H1 (cell line): ENCODE data around the gene DRC1. TPM values are rescaled to one million over a fixed set of nuclear protein-coding genes. Genes with fewer than 3 reads are reported as not detected.

Experiments used
- CTCF ChIA-PET: fragments of 300-600 bp; sonication (Branson Sonifier 250); formaldehyde crosslinking; loops from one replicate; lab custom pipeline; 2021; ENCODE audit not compliant: partially characterized antibody; lab: Charles Lee
- POLR2A ChIA-PET: fragments of 300-600 bp; sonication (Branson Sonifier 250); formaldehyde crosslinking; loops from one replicate; lab custom pipeline; 2021; ENCODE audit warnings: inconsistent platforms; ENCODE audit not compliant: partially characterized antibody; lab: Charles Lee
- DNase-seq, 2 experiments: peaks; one replicate each; pipeline versions ENCODE4 v3.0.0 to v3.0.0-alpha.2; 2010 to 2022; ENCODE audit warnings: low spot score in 2 of 2, low read depth in 1 of 2, mixed read lengths in 1 of 2
- FAIRE-seq: peaks from 2 replicates; lab custom pipeline; 2011; peaks lifted over from hg19 to GRCh38; lab: Jason Lieb, UNC
- H2AFZ ChIP-seq: 2 replicates; pipeline ENCODE4 v1.8.1; 2012; ENCODE audit warnings: low read length, inconsistent platforms
- H2AK5ac ChIP-seq: 2 replicates; pipeline ENCODE4 v1.6.1; 2013; ENCODE audit warnings: low read depth, low read length
- H2BK120ac ChIP-seq: replicated peaks from 2 replicates; pipeline ENCODE3; 2013; ENCODE audit warnings: low read depth, low read length, inconsistent platforms
- H2BK12ac ChIP-seq: 2 replicates; pipeline ENCODE4 v1.6.1; 2013; ENCODE audit warnings: low read depth, low read length
- H2BK15ac ChIP-seq: 2 replicates; pipeline ENCODE4 v1.6.1; 2013; ENCODE audit warnings: low read length
- H2BK20ac ChIP-seq: 2 replicates; pipeline ENCODE4 v1.6.1; 2013; ENCODE audit warnings: low read length
- H2BK5ac ChIP-seq: 2 replicates; pipeline ENCODE4 v1.6.1; 2013; ENCODE audit warnings: low read depth, low read length
- H3K14ac ChIP-seq: 2 replicates; pipeline ENCODE4 v1.6.1; 2013; ENCODE audit warnings: inconsistent platforms; ENCODE audit not compliant: insufficient read length
- H3K18ac ChIP-seq: 2 replicates; pipeline ENCODE4 v1.6.1; 2013; ENCODE audit warnings: low read length; ENCODE audit errors: extremely low read depth
- H3K23ac ChIP-seq: 2 replicates; pipeline ENCODE4 v1.6.1; 2013; ENCODE audit warnings: inconsistent platforms; ENCODE audit not compliant: insufficient read length
- H3K23me2 ChIP-seq: 2 replicates; pipeline ENCODE4 v1.6.1; 2013; ENCODE audit warnings: low read depth, low read length
- H3K27ac ChIP-seq: 2 replicates; pipeline ENCODE4 v1.6.1; 2011; ENCODE audit warnings: low read depth, low read length, inconsistent platforms
- H3K27me3 ChIP-seq, 4 experiments: replicated peaks in 1 of 4; 1 replicate in 1 of 4; 2 replicates in 3 of 4; pipeline versions ENCODE4 v1.6.1 to v1.8.1; 2011 to 2013; ENCODE audit warnings: low read length in 3 of 4, mild to moderate bottlenecking in 3 of 4, inconsistent platforms in 2 of 4, mixed read lengths in 2 of 4, moderate library complexity in 1 of 4; ENCODE audit not compliant: control insufficient read depth in 3 of 4, insufficient read depth in 3 of 4; ENCODE audit errors: extremely low read depth in 1 of 4
- H3K36me3 ChIP-seq, 4 experiments: 2 replicates each; pipeline versions ENCODE4 v1.6.1 to v1.8.1; 2011 to 2013; ENCODE audit warnings: mild to moderate bottlenecking in 4 of 4, low read length in 3 of 4, moderate library complexity in 2 of 4, control low read depth in 1 of 4, inconsistent platforms in 1 of 4; ENCODE audit not compliant: insufficient read depth in 4 of 4, control insufficient read depth in 2 of 4
- H3K4ac ChIP-seq: replicated peaks from 2 replicates; pipeline ENCODE3; 2013; ENCODE audit warnings: low read length, low read depth, mixed read lengths, inconsistent platforms; ENCODE audit not compliant: insufficient read length
- H3K4me1 ChIP-seq, 4 experiments: replicated peaks in 1 of 4; 1 replicate in 1 of 4; 2 replicates in 3 of 4; pipeline versions ENCODE4 v1.6.1 to v1.8.1; 2011 to 2013; ENCODE audit warnings: low read length in 3 of 4, inconsistent platforms in 2 of 4, mixed read lengths in 1 of 4; ENCODE audit not compliant: insufficient read depth in 4 of 4, control insufficient read depth in 3 of 4
- H3K4me2 ChIP-seq, 2 experiments: 2 replicates each; pipeline versions ENCODE4 v1.6.1 to v1.8.1; 2011 to 2013; ENCODE audit warnings: low read depth in 2 of 2, low read length in 2 of 2, control low read depth in 1 of 2, inconsistent platforms in 1 of 2, mild to moderate bottlenecking in 1 of 2; ENCODE audit not compliant: insufficient read depth in 1 of 2
- H3K4me3 ChIP-seq, 4 experiments: fragments of 200-600, 300-600 bp in 1 of 4; sonication (generic), shearing (Covaris generic), sonication (Bioruptor Twin) in 1 of 4; 2 replicates each; pipeline versions ENCODE4 v1.5.1 to v1.8.1; 2011 to 2016; ENCODE audit warnings: low read length in 4 of 4, low read depth in 3 of 4, control low read depth in 2 of 4, inconsistent platforms in 2 of 4, mild to moderate bottlenecking in 2 of 4, mixed read lengths in 1 of 4, moderate library complexity in 1 of 4; ENCODE audit not compliant: insufficient read depth in 2 of 4; ENCODE audit errors: extremely low read depth in 1 of 4
- H3K56ac ChIP-seq: replicated peaks from 2 replicates; pipeline ENCODE3; 2013; ENCODE audit warnings: low read depth, mild to moderate bottlenecking, mixed read lengths, low read length, inconsistent platforms; ENCODE audit not compliant: insufficient read length
- H3K79me1 ChIP-seq: 2 replicates; pipeline ENCODE4 v1.6.1; 2013; ENCODE audit warnings: low read depth, low read length, control low read depth
- H3K79me2 ChIP-seq, 2 experiments: 2 replicates each; pipeline versions ENCODE4 v1.6.1 to v1.8.1; 2012 to 2013; ENCODE audit warnings: low read length in 2 of 2, mild to moderate bottlenecking in 2 of 2, inconsistent platforms in 1 of 2; ENCODE audit not compliant: insufficient read depth in 2 of 2, control insufficient read depth in 1 of 2
- H3K9ac ChIP-seq, 4 experiments: replicated peaks in 1 of 4; 1 replicate in 1 of 4; 2 replicates in 3 of 4; pipeline versions ENCODE4 v1.6.1 to v1.8.1; 2011 to 2013; ENCODE audit warnings: low read depth in 3 of 4, low read length in 3 of 4, control low read depth in 2 of 4, mild to moderate bottlenecking in 2 of 4, moderate library complexity in 2 of 4, inconsistent platforms in 1 of 4; ENCODE audit errors: extremely low read depth in 1 of 4
- H3K9me3 ChIP-seq, 2 experiments: 2 replicates each; pipeline versions ENCODE4 v1.6.1 to v1.8.1; 2012 to 2013; ENCODE audit warnings: mild to moderate bottlenecking in 2 of 2, moderate library complexity in 2 of 2, control low read depth in 1 of 2, inconsistent platforms in 1 of 2, low read depth in 1 of 2, low read length in 1 of 2, mixed read lengths in 1 of 2; ENCODE audit not compliant: insufficient read depth in 2 of 2
- H4K20me1 ChIP-seq, 2 experiments: replicated peaks in 1 of 2; 2 replicates each; pipeline versions ENCODE3 to v1.8.1; 2011 to 2013; ENCODE audit warnings: inconsistent platforms in 2 of 2, low read length in 2 of 2, mild to moderate bottlenecking in 1 of 2; ENCODE audit not compliant: insufficient read depth in 2 of 2, control insufficient read depth in 1 of 2
- H4K5ac ChIP-seq: 2 replicates; pipeline ENCODE4 v1.6.1; 2013; ENCODE audit warnings: low read length, low read depth, mixed read lengths, inconsistent platforms; ENCODE audit not compliant: insufficient read length
- H4K8ac ChIP-seq: 2 replicates; pipeline ENCODE4 v1.8.0; 2013; ENCODE audit warnings: mild to moderate bottlenecking, moderate library complexity, low read length, inconsistent platforms; ENCODE audit not compliant: insufficient read depth; ENCODE audit errors: extremely low read depth
- H4K91ac ChIP-seq: replicated peaks from 2 replicates; pipeline ENCODE3; 2013; ENCODE audit warnings: low read length, mixed read lengths, inconsistent platforms; ENCODE audit not compliant: insufficient read length
- BACH1 ChIP-seq: IDR thresholded peaks from 2 replicates; pipeline ENCODE4 v1.6.1; 2012; ENCODE audit warnings: low read length, improper control_type of control experiment
- FOSL1 ChIP-seq: IDR thresholded peaks from 2 replicates; pipeline ENCODE4 v1.6.1; 2011; ENCODE audit warnings: mild to moderate bottlenecking, low read depth, low read length, moderate library complexity; ENCODE audit not compliant: insufficient read depth
- PHF8 ChIP-seq: fragments of 200-600 bp; sonication (generic); conservative IDR thresholded peaks from 2 replicates; pipeline ENCODE4 v1.7.1; 2012; ENCODE audit warnings: low read depth, mild to moderate bottlenecking, inconsistent platforms, low read length, moderate library complexity
- USF2 ChIP-seq: IDR thresholded peaks from 2 replicates; pipeline ENCODE4 v1.6.1; 2011; ENCODE audit warnings: low read length, improper control_type of control experiment
- WGBS, 2 experiments: shearing (Covaris generic) in 1 of 2; methylation state at CpG; one replicate each; pipeline versions ENCODE4 v1.1.6 to v1.1.7; 2013 to 2015; ENCODE audit warnings: low lambda C conversion rate in 2 of 2, mixed read lengths in 2 of 2, inconsistent platforms in 1 of 2, low coverage in 1 of 2, missing lambda C conversion rate in 1 of 2; ENCODE audit not compliant: insufficient replicate concordance in 2 of 2, insufficient coverage in 1 of 2, insufficient read length in 1 of 2; ENCODE audit errors: extremely low coverage in 1 of 2, missing lambda C conversion rate in 1 of 2; 5-methylcytosine and 5-hydroxymethylcytosine counted together
- polyA plus RNA-seq, 7 experiments: library from polyadenylated mRNA; depleted of rRNA in 3 of 7; stranded (reverse) in 5 of 7; unstranded in 2 of 7; fragments of >200 nt in 5 of 7; fragments of 200-250 nt in 2 of 7; gene quantifications; 1 replicate in 5 of 7; 2 replicates in 1 of 7; 4 replicates in 1 of 7; pipeline versions ENCODE4 v1.2.1 to v1.2.3, GENCODE V29; 2011 to 2013; ENCODE audit warnings: missing spikeins in 2 of 7, mixed read lengths in 2 of 7
- total RNA-seq: library from RNA; stranded (reverse); fragmentation: NEBNext Ultra II Directional; extraction: Animal tissue kit (Norgen Biotek cat#: 25700); gene quantifications from 2 replicates; pipeline ENCODE4 v1.2.1, GENCODE V29; 2021

The DRC1 gene
- total and polyA plus RNA-seq, 2 of the 8 experiments (the other 6 are each of a cell fraction or from before 2014, with no cell fraction given): 0.08 TPM; not detected in 1

GRCh38 chr2:26466662-26467310 lies 65.1 kb downstream of the DRC1 start:
- POLR2A ChIA-PET: interaction anchor here (1.1 to 1.2 kb wide), 2 partner anchors 167 to 279 kb away, joined by 3 read pairs; no protein-coding TSS in a partner anchor
- 93% methylated on average over 19 of the region's 22 CpGs; no CpG with 5 or more reads in 1 of the 2 experiments for WGBS, 2 experiments

More at GRCh38 chr2:26466662-26467310, 65.1 kb downstream of the DRC1 start:
- no peak overlapping the region for H3K4me3 ChIP-seq
- no peak overlapping the region for H3K14ac ChIP-seq
- no peak overlapping the region; the same call in 1 of the 2 replicates for H2BK15ac ChIP-seq
- no peaks in the 10 kb centered on the region for H3K9me3 ChIP-seq
- no peak overlapping the region for H2BK20ac ChIP-seq
- no peak overlapping the region for H3K18ac ChIP-seq
- peaks cover 0 to 3% of the 10 kb centered on the region in 2 experiments for H4K20me1 ChIP-seq
- CTCF ChIA-PET: interaction anchor here (0.7 to 8.2 kb wide), 25 partner anchors 9 to 1096 kb away, joined by 3 to 68 read pairs (median 3); partner anchors contain the start of gene OTOF
- H2AFZ ChIP-seq: no peak overlapping the region
- no peaks in the 10 kb centered on the region for H3K79me2 ChIP-seq
- no peak overlapping the region; the same call in 1 of the 2 replicates for H4K8ac ChIP-seq
- H3K27ac ChIP-seq: no peak overlapping the region
- TF ChIP-seq FOSL1: no peak
- no peak for TF ChIP-seq PHF8
- TF ChIP-seq USF2: no peak
- TF ChIP-seq BACH1: peak; percentile 38; the same call in 1 of the 2 replicates
- FAIRE-seq: no peak
- H3K27me3 ChIP-seq: peaks cover 0 to 3% (median 0%) of the 10 kb centered on the region in 4 experiments; a peak in 1 of 7 replicates
- no peaks in the 10 kb centered on the region for H3K79me1 ChIP-seq
- H2BK5ac ChIP-seq: no peak overlapping the region; the same call in 1 of the 2 replicates
- no peak overlapping the region for H3K9ac ChIP-seq
- H3K23me2 ChIP-seq: 0 out of 2 replicates have a peak, but pooled peaks cover 3% of the 10 kb centered on the region
- no peak overlapping the region for H2BK120ac ChIP-seq
- no peak overlapping the region for H4K91ac ChIP-seq
- H2AK5ac ChIP-seq: no peak overlapping the region
- H3K4ac ChIP-seq: no peak overlapping the region
- no peaks in the 10 kb centered on the region for H3K36me3 ChIP-seq
- no peak overlapping the region for H3K23ac ChIP-seq
- 0 out of 2 replicates have a peak overlapping the region, but pooled peaks have one; percentile 17 for H2BK12ac ChIP-seq
- DNase-seq: no peak
- H3K4me2 ChIP-seq: no peak overlapping the region
- no peak overlapping the region for H4K5ac ChIP-seq
- no peak overlapping the region for H3K56ac ChIP-seq
- H3K4me1 ChIP-seq: peaks cover 0 to 12% (median 3%) of the 10 kb centered on the region in 4 experiments; a peak in 6 of 7 replicates
